SK-N-SH (cell line): ENCODE results near the gene RAPGEF6. TPM values are rescaled to one million over a fixed set of nuclear protein-coding genes. Genes with fewer than 3 reads are reported as not detected.
A peak's percentile ranks its signal among the peaks of the same experiment; 100 is the strongest.

Experiments used
- CTCF ChIA-PET: fragments of 300-600, 350-600 bp; formaldehyde crosslinking; extraction: SDS; loops from one replicate; lab custom pipeline; 2021; lab: Yijun Ruan, JAX
- POLR2A ChIA-PET: fragments of 350-600 bp; sonication (Branson Sonifier 250); formaldehyde crosslinking; extraction: SDS; loops from one replicate; lab custom pipeline; 2020; ENCODE audit warnings: antibody characterized with exemption, inconsistent platforms; lab: Yijun Ruan, JAX
- DNase-seq: peaks from one replicate; pipeline ENCODE4 v3.0.0; 2012
- H2AFZ ChIP-seq: fragments of 200-600 bp; sonication (generic); 2 replicates; pipeline ENCODE4 v1.8.1; 2016; ENCODE audit warnings: antibody characterized with exemption, mild to moderate bottlenecking, low read depth
- H3F3A ChIP-seq: fragments of 200-600 bp; sonication (generic); replicated peaks from 2 replicates; pipeline ENCODE3; 2016; ENCODE audit warnings: antibody characterized with exemption, mild to moderate bottlenecking; ENCODE audit not compliant: insufficient read depth
- H3K27ac ChIP-seq, 2 experiments: fragments of 200-500 bp in 1 of 2; fragments of 200-600 bp in 1 of 2; sonication (Bioruptor generic) in 1 of 2; sonication (generic), shearing (Covaris generic) in 1 of 2; 2 replicates each; pipeline versions ENCODE4 v1.5.1 to v1.6.1; 2014 to 2016; ENCODE audit warnings: low read depth in 2 of 2, inconsistent platforms in 1 of 2, low read length in 1 of 2, mild to moderate bottlenecking in 1 of 2, mixed read lengths in 1 of 2
- H3K27me3 ChIP-seq: fragments of 200-600 bp; sonication (generic), shearing (Covaris generic); 2 replicates; pipeline ENCODE4 v1.6.1; 2016; ENCODE audit warnings: mixed run types; ENCODE audit not compliant: insufficient read depth
- H3K36me3 ChIP-seq, 2 experiments: fragments of 200-500 bp in 1 of 2; fragments of 200-600 bp in 1 of 2; sonication (Bioruptor generic) in 1 of 2; sonication (generic) in 1 of 2; replicated peaks in 1 of 2; 2 replicates each; pipeline versions ENCODE3 to v1.5.1; 2014 to 2016; ENCODE audit warnings: low read length in 1 of 2, mild to moderate bottlenecking in 1 of 2; ENCODE audit not compliant: insufficient read depth in 2 of 2, control insufficient read depth in 1 of 2
- H3K4me1 ChIP-seq, 2 experiments: fragments of 200-500 bp in 1 of 2; fragments of 200-600 bp in 1 of 2; sonication (Bioruptor generic) in 1 of 2; sonication (generic), shearing (Covaris generic) in 1 of 2; 2 replicates each; pipeline versions ENCODE4 v1.5.1 to v1.6.1; 2014 to 2016; ENCODE audit warnings: low read depth in 1 of 2, low read length in 1 of 2, mixed run types in 1 of 2; ENCODE audit not compliant: insufficient read depth in 2 of 2, control insufficient read depth in 1 of 2
- H3K4me2 ChIP-seq: fragments of 200-600 bp; sonication (generic), shearing (Covaris generic); 2 replicates; pipeline ENCODE4 v1.6.1; 2017; ENCODE audit warnings: mixed run types
- H3K4me3 ChIP-seq, 2 experiments: fragments of 200-500 bp in 1 of 2; fragments of 200-600 bp in 1 of 2; sonication (Bioruptor generic) in 1 of 2; sonication (generic), shearing (Covaris generic) in 1 of 2; 2 replicates each; pipeline versions ENCODE4 v1.5.1 to v1.8.1; 2014 to 2016; ENCODE audit warnings: low read depth in 2 of 2, inconsistent platforms in 1 of 2, low read length in 1 of 2, mild to moderate bottlenecking in 1 of 2, mixed read lengths in 1 of 2, moderate library complexity in 1 of 2
- H3K79me2 ChIP-seq: fragments of 200-600 bp; sonication (generic); 2 replicates; pipeline ENCODE4 v1.8.1; 2017; ENCODE audit warnings: mild to moderate bottlenecking; ENCODE audit not compliant: insufficient read depth
- H3K9ac ChIP-seq: fragments of 200-600 bp; sonication (generic); 2 replicates; pipeline ENCODE4 v1.6.1; 2017; ENCODE audit warnings: mixed run types
- H3K9me2 ChIP-seq: fragments of 200-600 bp; sonication (generic); 2 replicates; pipeline ENCODE4 v1.6.1; 2017; ENCODE audit warnings: mixed run types
- H3K9me3 ChIP-seq: fragments of 200-600 bp; sonication (generic); 2 replicates; pipeline ENCODE4 v1.6.1; 2017; ENCODE audit warnings: mixed run types, mild to moderate bottlenecking, moderate library complexity
- H4K20me1 ChIP-seq: fragments of 200-600 bp; sonication (generic); 2 replicates; pipeline ENCODE4 v1.6.1; 2017; ENCODE audit warnings: mild to moderate bottlenecking, mixed run types; ENCODE audit not compliant: insufficient read depth
- EP300 ChIP-seq, 2 experiments: IDR thresholded peaks; 2 replicates each; pipeline versions ENCODE4 v1.4.0 to v1.6.1; 2012; ENCODE audit warnings: borderline replicate concordance in 1 of 2, low read depth in 1 of 2, low read length in 1 of 2
- FOSL2 ChIP-seq: IDR thresholded peaks from 2 replicates; pipeline ENCODE4 v1.4.0; 2012; ENCODE audit warnings: low read depth, mild to moderate bottlenecking, moderate library complexity, borderline replicate concordance
- FOXM1 ChIP-seq: IDR thresholded peaks from 2 replicates; pipeline ENCODE4 v1.4.0; 2012; ENCODE audit warnings: low read depth, mild to moderate bottlenecking
- IRF3 ChIP-seq: fragments of 150-350 bp; IDR thresholded peaks from 2 replicates; pipeline ENCODE4 v1.6.1; 2016; ENCODE audit warnings: mild to moderate bottlenecking, low read depth, low read length
- JUND ChIP-seq: IDR thresholded peaks from 2 replicates; pipeline ENCODE4 v1.4.0; 2012
- MEF2A ChIP-seq: IDR thresholded peaks from 2 replicates; pipeline ENCODE4 v1.4.0; 2012; ENCODE audit warnings: low read depth, borderline replicate concordance
- NFIC ChIP-seq: IDR thresholded peaks from 2 replicates; pipeline ENCODE4 v1.4.0; 2012; ENCODE audit warnings: borderline replicate concordance
- NRF1 ChIP-seq: IDR thresholded peaks from 2 replicates; pipeline ENCODE4 v1.6.1; 2012; ENCODE audit warnings: low read depth, mild to moderate bottlenecking, low read length
- PBX3 ChIP-seq: IDR thresholded peaks from 2 replicates; pipeline ENCODE4; 2012
- POLR2AphosphoS5 ChIP-seq: IDR thresholded peaks from 2 replicates; pipeline ENCODE4 v1.6.1; 2012; ENCODE audit warnings: low read depth, low read length
- RCOR1 ChIP-seq: fragments of 150-350 bp; IDR thresholded peaks from 2 replicates; pipeline ENCODE4 v1.6.1; 2017; ENCODE audit warnings: antibody characterized with exemption, low read length
- REST ChIP-seq: IDR thresholded peaks from 2 replicates; pipeline ENCODE4 v1.6.1; 2012; ENCODE audit warnings: mild to moderate bottlenecking, low read depth, low read length, moderate library complexity
- RFX5 ChIP-seq: IDR thresholded peaks from 2 replicates; pipeline ENCODE4 v1.6.1; 2012; ENCODE audit warnings: mild to moderate bottlenecking, improper control_type of control experiment, low read length
- SIN3A ChIP-seq: IDR thresholded peaks from 2 replicates; pipeline ENCODE4 v1.6.1; 2012; ENCODE audit warnings: low read depth, mild to moderate bottlenecking, low read length, moderate library complexity, borderline replicate concordance
- TCF12 ChIP-seq: IDR thresholded peaks from 2 replicates; pipeline ENCODE4 v1.4.0; 2012
- TEAD4 ChIP-seq: IDR thresholded peaks from 2 replicates; pipeline ENCODE4 v1.4.0; 2012; ENCODE audit warnings: mild to moderate bottlenecking, borderline replicate concordance; ENCODE audit not compliant: insufficient read depth
- USF1 ChIP-seq: IDR thresholded peaks from 2 replicates; pipeline ENCODE4 v1.4.0; 2012; ENCODE audit warnings: low read depth, borderline replicate concordance
- ZBTB33 ChIP-seq: IDR thresholded peaks from 2 replicates; pipeline ENCODE4 v1.4.0; 2012; ENCODE audit warnings: low read depth, borderline replicate concordance
- WGBS: methylation state at CpG from one replicate; pipeline ENCODE4 v1.1.6; 2017; ENCODE audit warnings: low lambda C conversion rate; 5-methylcytosine and 5-hydroxymethylcytosine counted together
- polyA plus RNA-seq, 3 experiments: library from polyadenylated mRNA; depleted of rRNA; stranded (reverse); fragments of >200 nt; gene quantifications; 2 replicates each; pipeline ENCODE4 v1.2.3, GENCODE V29; 2012

Gene RAPGEF6
- polyA plus RNA-seq, 1 of the 3 experiments (the other 2 are of a cell fraction): 2.9 TPM

- CTCF ChIA-PET: interaction anchor here (0.6 to 1.6 kb wide), 5 partner anchors 9 to 486 kb away, joined by 3 to 8 read pairs (median 3); no protein-coding TSS in a partner anchor
- POLR2A ChIA-PET: no interaction called here
- H2AFZ ChIP-seq: no peak overlapping the region
- no peaks in the 10 kb centered on the region for H3K27me3 ChIP-seq
- peaks cover 3 to 23% of the 10 kb centered on the region in 2 experiments; a peak in 3 of 4 replicates for H3K4me1 ChIP-seq
- WGBS: 42% methylated on average over 4 of the region's 4 CpGs
- peak; percentile 92 for TF ChIP-seq TCF12
- no peak for TF ChIP-seq SIN3A
- TF ChIP-seq NFIC: peak; percentile 57
- TF ChIP-seq NRF1: no peak
- TF ChIP-seq EP300 (IDR thresholded peaks at IDR 0.05; ENCODE audit: borderline replicate concordance in 1 of 2, low read depth in 1 of 2, low read length in 1 of 2): peak in 1 of 2 experiments; percentile 84; a peak in 2 of 4 replicates
- TF ChIP-seq FOSL2: peak; percentile 83
- no peak for TF ChIP-seq USF1
- no peak for TF ChIP-seq RCOR1
- TF ChIP-seq FOXM1: 0 out of 2 replicates have a peak, but pooled peaks have one; percentile 33
- TF ChIP-seq JUND: peak; percentile 76
- TF ChIP-seq PBX3: peak; percentile 72
- no peak for TF ChIP-seq IRF3
- TF ChIP-seq POLR2AphosphoS5: peak; percentile 17; the same call in 1 of the 2 replicates
- TF ChIP-seq TEAD4: peak; percentile 56; the same call in 1 of the 2 replicates
- TF ChIP-seq RFX5: no peak
- no peak for TF ChIP-seq REST
- 0 out of 2 replicates have a peak, but pooled peaks have one; percentile 26 for TF ChIP-seq ZBTB33
- TF ChIP-seq MEF2A: 0 out of 2 replicates have a peak, but pooled peaks have one; percentile 26
- TF ChIP-seq, all 33 proteins: peak for 11
- Histone ChIP-seq H3K4me2 (0 out of 2 replicates have a peak overlapping the region, but pooled peaks have one; percentile 31), H3K9ac (no peak overlapping the region), H3F3A (peaks cover 23% of the 10 kb centered on the region), H3K9me3 (no peaks in the 10 kb centered on the region), H3K36me3 (peaks cover 2 to 14% of the 10 kb centered on the region in 2 experiments), H3K79me2 (peaks cover 13% of the 10 kb centered on the region; the same call in 1 of the 2 replicates), H3K4me3 (no peak overlapping the region), H3K9me2 (no peaks in the 10 kb centered on the region), H4K20me1 (no peaks in the 10 kb centered on the region), H3K27ac (peak overlapping the region in 1 of 2 experiments; percentile 68; a peak in 2 of 4 replicates)
- DNase-seq: no peak
Measured at GRCh38 chr5:131521252-131521651, 113.8 kb downstream of the RAPGEF6 start.
